Spleen (tissue), 11 donors: Measurements from ENCODE around the gene SECISBP2L. TPM values are rescaled to one million over a fixed set of nuclear protein-coding genes. Genes with fewer than 3 reads are reported as not detected.

Source experiments
- DNase-seq: peaks from one replicate; pipeline ENCODE4 v3.0.0-alpha.2; 2020
- H3K27ac ChIP-seq, 8 donors: fragments of 200-600 bp; sonication (generic) in 7 of 8; 1 replicate in 4 of 8; 2 replicates in 4 of 8; pipeline versions ENCODE4 v1.5.0 to v1.8.0; 2016 to 2021; ENCODE audit warnings: inconsistent platforms in 4 of 8, mild to moderate bottlenecking in 4 of 8, moderate library complexity in 1 of 8
- H3K27me3 ChIP-seq, 7 donors: fragments of 200-600 bp; sonication (generic) in 6 of 7; replicated peaks in 1 of 7; 1 replicate in 4 of 7; 2 replicates in 3 of 7; pipeline versions ENCODE4 v1.5.0 to v1.8.0; 2016 to 2021; ENCODE audit warnings: inconsistent platforms in 3 of 7, mild to moderate bottlenecking in 1 of 7
- H3K36me3 ChIP-seq, 6 donors: fragments of 200-600 bp; sonication (generic) in 5 of 6; 1 replicate in 4 of 6; 2 replicates in 2 of 6; pipeline versions ENCODE4 v1.5.0 to v1.8.0; 2016 to 2021; ENCODE audit warnings: inconsistent platforms in 2 of 6
- H3K4me1 ChIP-seq, 6 donors: fragments of 200-600 bp; sonication (generic) in 5 of 6; 1 replicate in 3 of 6; 2 replicates in 3 of 6; pipeline versions ENCODE4 v1.5.0 to v1.8.0; 2016 to 2021; ENCODE audit warnings: inconsistent platforms in 3 of 6
- H3K4me3 ChIP-seq, 8 donors: fragments of 200-600 bp; sonication (generic) in 7 of 8; 1 replicate in 4 of 8; 2 replicates in 4 of 8; pipeline versions ENCODE4 v1.5.0 to v1.8.0; 2016 to 2021; ENCODE audit warnings: inconsistent platforms in 4 of 8, mild to moderate bottlenecking in 4 of 8, moderate library complexity in 2 of 8
- H3K9me3 ChIP-seq, 8 donors: fragments of 200-600 bp; sonication (generic) in 7 of 8; 1 replicate in 4 of 8; 2 replicates in 4 of 8; pipeline versions ENCODE4 v1.5.0 to v1.8.0; 2016 to 2021; ENCODE audit warnings: inconsistent platforms in 4 of 8
- CTCF ChIP-seq, 11 experiments: fragments of 200-600 bp in 7 of 11; fragments of 450-650 bp in 4 of 11; sonication (generic) in 4 of 11; IDR thresholded peaks in 8 of 11; conservative IDR thresholded peaks in 3 of 11; 1 replicate in 7 of 11; 2 replicates in 4 of 11; pipeline versions ENCODE4 v1.4.0 to v1.8.0; 2016 to 2021; ENCODE audit warnings: antibody characterized with exemption in 11 of 11, inconsistent platforms in 4 of 11, mild to moderate bottlenecking in 1 of 11
- POLR2A ChIP-seq, 3 donors: fragments of 450-650 bp; IDR thresholded peaks; one replicate each; pipeline ENCODE4 v1.5.1; 2017; ENCODE audit warnings: antibody characterized with exemption in 3 of 3, mild to moderate bottlenecking in 1 of 3
- POLR2AphosphoS5 ChIP-seq, 3 donors: sonication (generic); formaldehyde crosslinking; IDR thresholded peaks; one replicate each; pipeline ENCODE4 v1.5.1; 2017; ENCODE audit warnings: antibody characterized with exemption in 3 of 3
- WGBS, 5 donors: extraction: QIAGEN DNeasy Blood & Tissue Kit in 3 of 5; methylation state at CpG; one replicate each; pipeline versions ENCODE4 v1.1.5 to v1.1.7; 2013 to 2018; 5-methylcytosine and 5-hydroxymethylcytosine counted together
- intact Hi-C: fragments of 100-400 bp; cut with DNase I; formaldehyde crosslinking; loops from one replicate; pipeline ENCODE4 v1.15.0; 2023; ENCODE audit warnings: low total_unique reads
- polyA plus RNA-seq, 3 donors: library from polyadenylated mRNA; stranded (reverse); fragments of 200-250 nt; gene quantifications; one replicate each; pipeline ENCODE4 v1.2.1, GENCODE V29; 2013
- total RNA-seq, 7 donors: library from RNA; depleted of rRNA in 3 of 7; stranded (reverse); fragments of >200 nt in 3 of 7; fragmentation: NEBNext Ultra II Directional in 4 of 7; extraction: Animal tissue kit (Norgen Biotek cat#: 25700) in 4 of 7; gene quantifications; one replicate each; pipeline versions ENCODE4 v1.1.0 to v1.2.1, GENCODE V29; 2016 to 2021
- donor health status: healthy with polysubstance abuse.
- donor health status: DM: no; HTN: no; CAD: no; lungs with moderate emphysema.
- donor health status: DM: no; HTN: no; CAD: no.
- donor health status: Bipolar disorder and iron deficiency.
- donor health status: healthy.
- donor health status: DM: no; HTN: no; CAD: no.
- donor health status: DM: yes; HTN: yes; CAD: no.

The SECISBP2L gene
- total and polyA plus RNA-seq, 10 donors: 5.6 to 58.7 (median 47.1) TPM

GRCh38 chr15:49032601-49033145, 13.6 kb downstream of the SECISBP2L start:
- peaks cover 0 to 94% (median 31%) of the 10 kb centered on the region in 6 donors for H3K36me3 ChIP-seq
- TF ChIP-seq POLR2A (IDR thresholded peaks at IDR 0.05) (no peak), CTCF (IDR thresholded peaks at IDR 0.05 in 8 of 11, conservative IDR thresholded peaks at IDR 0.05 in 3 of 11) (no peak), POLR2AphosphoS5 (IDR thresholded peaks at IDR 0.05) (no peak)
- no peak for DNase-seq
- no peak overlapping the region for H3K4me3 ChIP-seq
- H3K27ac ChIP-seq: no peak overlapping the region
- H3K9me3 ChIP-seq: no peaks in the 10 kb centered on the region
- intact Hi-C loops: no loop called here
- peaks cover 0 to 19% (median 3%) of the 10 kb centered on the region in 6 donors for H3K4me1 ChIP-seq
- H3K27me3 ChIP-seq: no peaks in the 10 kb centered on the region
- 94 to 98% (median 96%) methylated on average over 5 of the region's 5 CpGs for WGBS, 5 donors

- intact Hi-C loops: no loop called here
- Histone ChIP-seq H3K36me3 (peaks cover 0 to 96% (median 37%) of the 10 kb centered on the region in 6 donors), H3K9me3 (no peaks in the 10 kb centered on the region), H3K4me1 (peaks cover 0 to 11% (median 0%) of the 10 kb centered on the region in 6 donors), H3K27ac (no peak overlapping the region), H3K4me3 (no peak overlapping the region), H3K27me3 (no peaks in the 10 kb centered on the region)
- DNase-seq: no peak
- 89 to 96% (median 94%) methylated on average over 2 of the region's 2 CpGs for WGBS, 5 donors
- no peak for TF ChIP-seq CTCF (IDR thresholded peaks at IDR 0.05 in 8 of 11, conservative IDR thresholded peaks at IDR 0.05 in 3 of 11)
- TF ChIP-seq POLR2A (IDR thresholded peaks at IDR 0.05): no peak
- TF ChIP-seq POLR2AphosphoS5 (IDR thresholded peaks at IDR 0.05): no peak
These were observed 14.4 kb downstream of the SECISBP2L start for GRCh38 chr15:49031804-49032203.

- intact Hi-C loops: no loop called here
- no peak overlapping the region for H3K27ac ChIP-seq
- no peak overlapping the region for H3K4me3 ChIP-seq
- no peaks in the 10 kb centered on the region for H3K4me1 ChIP-seq
- H3K9me3 ChIP-seq: no peaks in the 10 kb centered on the region
- WGBS, 5 donors: 90 to 95% (median 93%) methylated on average over 1 of the region's 1 CpG
- TF ChIP-seq CTCF (IDR thresholded peaks at IDR 0.05 in 8 of 11, conservative IDR thresholded peaks at IDR 0.05 in 3 of 11): no peak
- no peak for TF ChIP-seq POLR2AphosphoS5 (IDR thresholded peaks at IDR 0.05)
- no peak for TF ChIP-seq POLR2A (IDR thresholded peaks at IDR 0.05)
- DNase-seq: no peak
- H3K27me3 ChIP-seq: no peaks in the 10 kb centered on the region
- peaks cover 0 to 89% (median 39%) of the 10 kb centered on the region in 6 donors for H3K36me3 ChIP-seq
These were observed 19.5 kb downstream of the SECISBP2L start for GRCh38 chr15:49026700-49027099.

- Histone ChIP-seq H3K36me3 (peaks cover 0 to 92% (median 44%) of the 10 kb centered on the region in 6 donors), H3K9me3 (no peaks in the 10 kb centered on the region), H3K4me1 (no peaks in the 10 kb centered on the region), H3K27me3 (no peaks in the 10 kb centered on the region), H3K4me3 (no peak overlapping the region), H3K27ac (no peak overlapping the region)
- DNase-seq: no peak
- TF ChIP-seq CTCF (IDR thresholded peaks at IDR 0.05 in 8 of 11, conservative IDR thresholded peaks at IDR 0.05 in 3 of 11) (no peak), POLR2A (IDR thresholded peaks at IDR 0.05) (no peak), POLR2AphosphoS5 (IDR thresholded peaks at IDR 0.05) (no peak)
- intact Hi-C loops: no loop called here
- WGBS, 5 donors: 78 to 90% (median 90%) methylated on average over 1 of the region's 1 CpG
These were observed 21.4 kb downstream of the SECISBP2L start for GRCh38 chr15:49024840-49025239.
